CD14-positive monocyte (primary cell): ENCODE measurements around the gene TTC12. TPM values are rescaled to one million over a fixed set of nuclear protein-coding genes. Genes with fewer than 3 reads are reported as not detected.

ENCODE experiments used
- DNase-seq, 3 donors: peaks; one replicate each; pipeline ENCODE4 v3.0.0-alpha.2; 2011 to 2022
- H2AFZ ChIP-seq: 2 replicates; pipeline ENCODE4 v1.6.0; 2012; ENCODE audit warnings: mild to moderate bottlenecking, low read depth, low read length, inconsistent platforms; ENCODE audit not compliant: insufficient read depth, poor library complexity, severe bottlenecking
- H3K27ac ChIP-seq, 2 donors: 1 replicate in 1 of 2; 2 replicates in 1 of 2; pipeline ENCODE4 v1.5.1; 2012 to 2013; ENCODE audit warnings: low read length in 2 of 2, control low read depth in 1 of 2, inconsistent platforms in 1 of 2, low read depth in 1 of 2, mild to moderate bottlenecking in 1 of 2
- H3K27me3 ChIP-seq, 2 donors: one replicate each; pipeline versions ENCODE4 v1.6.0 to v1.6.1; 2011 to 2013; ENCODE audit warnings: low read length in 2 of 2; ENCODE audit not compliant: control insufficient read depth in 2 of 2, insufficient read depth in 2 of 2
- H3K36me3 ChIP-seq, 2 donors: replicated peaks in 1 of 2; 1 replicate in 1 of 2; 2 replicates in 1 of 2; pipeline versions ENCODE4 v1.5.1 to v1.6.1; 2012 to 2013; ENCODE audit warnings: low read length in 2 of 2, control low read depth in 1 of 2, inconsistent platforms in 1 of 2, mild to moderate bottlenecking in 1 of 2; ENCODE audit not compliant: insufficient read depth in 2 of 2, control insufficient read depth in 1 of 2
- H3K4me1 ChIP-seq, 2 donors: 1 replicate in 1 of 2; 2 replicates in 1 of 2; pipeline versions ENCODE4 v1.5.1 to v1.6.1; 2012 to 2013; ENCODE audit warnings: low read length in 2 of 2, control low read depth in 1 of 2, inconsistent platforms in 1 of 2, mild to moderate bottlenecking in 1 of 2, moderate library complexity in 1 of 2; ENCODE audit not compliant: insufficient read depth in 2 of 2, control insufficient read depth in 1 of 2
- H3K4me2 ChIP-seq: replicated peaks from 2 replicates; pipeline ENCODE3; 2012; ENCODE audit warnings: low read length, moderate library complexity, mild to moderate bottlenecking; ENCODE audit not compliant: poor library complexity, severe bottlenecking; ENCODE audit errors: extremely low read depth
- H3K4me3 ChIP-seq, 3 experiments: fragments of 200-600 bp in 1 of 3; sonication (generic) in 1 of 3; replicated peaks in 1 of 3; 1 replicate in 2 of 3; 2 replicates in 1 of 3; pipeline ENCODE4 v1.5.1; 2011 to 2013; ENCODE audit warnings: low read length in 3 of 3, mild to moderate bottlenecking in 3 of 3, control low read depth in 2 of 3, low read depth in 2 of 3, inconsistent platforms in 1 of 3, moderate library complexity in 1 of 3
- H3K79me2 ChIP-seq: 2 replicates; pipeline ENCODE4 v1.6.0; 2012; ENCODE audit warnings: mild to moderate bottlenecking, control low read depth, inconsistent platforms, low read length, moderate library complexity; ENCODE audit not compliant: insufficient read depth
- H3K9ac ChIP-seq: 2 replicates; pipeline ENCODE4 v1.6.0; 2017; ENCODE audit warnings: low read length, mild to moderate bottlenecking; ENCODE audit not compliant: insufficient read depth, poor library complexity, severe bottlenecking
- H3K9me3 ChIP-seq, 2 donors: replicated peaks in 1 of 2; 1 replicate in 1 of 2; 2 replicates in 1 of 2; pipeline versions ENCODE4 v1.5.1 to v1.6.1; 2012 to 2013; ENCODE audit warnings: low read length in 2 of 2, control low read depth in 1 of 2; ENCODE audit not compliant: control insufficient read depth in 1 of 2, insufficient read depth in 1 of 2
- H4K20me1 ChIP-seq: 2 replicates; pipeline ENCODE4 v1.6.0; 2012; ENCODE audit warnings: mild to moderate bottlenecking, low read length, control low read depth, moderate library complexity; ENCODE audit not compliant: insufficient read depth
- H3K27ac Mint-ChIP-seq, 7 donors: one replicate each; pipeline ENCODE4 v1.8.0; 2020; ENCODE audit warnings: mild to moderate bottlenecking in 7 of 7, mixed read lengths in 7 of 7, moderate library complexity in 6 of 7, inconsistent platforms in 2 of 7
- H3K27me3 Mint-ChIP-seq, 3 donors: one replicate each; pipeline ENCODE4 v1.8.0; 2021 to 2022; ENCODE audit warnings: low read depth in 3 of 3, mild to moderate bottlenecking in 3 of 3, mixed read lengths in 3 of 3, moderate library complexity in 3 of 3, inconsistent platforms in 1 of 3
- H3K36me3 Mint-ChIP-seq, 2 donors: one replicate each; pipeline ENCODE4 v1.8.0; 2020; ENCODE audit warnings: mixed read lengths in 2 of 2, inconsistent platforms in 1 of 2, mild to moderate bottlenecking in 1 of 2
- H3K4me1 Mint-ChIP-seq: one replicate; pipeline ENCODE4 v1.8.0; 2020; ENCODE audit warnings: mild to moderate bottlenecking, mixed read lengths
- H3K4me3 Mint-ChIP-seq, 2 donors: one replicate each; pipeline ENCODE4 v1.8.0; 2020; ENCODE audit warnings: mild to moderate bottlenecking in 2 of 2, mixed read lengths in 2 of 2, moderate library complexity in 1 of 2
- H3K9me3 Mint-ChIP-seq, 7 donors: one replicate each; pipeline ENCODE4 v1.8.0; 2020 to 2022; ENCODE audit warnings: mixed read lengths in 7 of 7, mild to moderate bottlenecking in 6 of 7, moderate library complexity in 6 of 7, inconsistent platforms in 2 of 7
- WGBS: methylation state at CpG from one replicate; pipeline ENCODE4 v1.1.5; 2013; ENCODE audit warnings: missing lambda C conversion rate; ENCODE audit not compliant: insufficient coverage; 5-methylcytosine and 5-hydroxymethylcytosine counted together
- intact Hi-C, 2 donors: fragments of 100-400 bp; cut with micrococcal nuclease; formaldehyde crosslinking; loops; one replicate each; pipeline versions ENCODE4 v1.15.0 to v1.15.1; 2023
- polyA plus RNA-seq, 3 donors: library from polyadenylated mRNA; depleted of rRNA in 1 of 3; unstranded in 2 of 3; stranded (reverse) in 1 of 3; fragments of 300-500 nt in 2 of 3; fragments of >200 nt in 1 of 3; fragmentation: Illumina TruSeq in 2 of 3; gene quantifications; 1 replicate in 2 of 3; 2 replicates in 1 of 3; pipeline ENCODE4 v1.2.3, GENCODE V29; 2012 to 2021
- TF ChIP-seq, protein P1 (sequence below): fragments of 200-600 bp; IDR thresholded peaks from one replicate; pipeline ENCODE4 v1.8.0; 2022; ENCODE audit warnings: antibody characterized with exemption, mild to moderate bottlenecking

TTC12 gene
- polyA plus RNA-seq, 3 donors = 1.7 to 3.0 (median 2.4) TPM

- peaks cover 0 to 4% of the 10 kb centered on the region in 2 donors for H3K4me1 ChIP-seq
- intact Hi-C loops = no loop called here
- H3K4me3 Mint-ChIP-seq = no peak overlapping the region
- no peaks in the 10 kb centered on the region for H3K79me2 ChIP-seq
- H3K4me1 Mint-ChIP-seq = peaks cover 4% of the 10 kb centered on the region
- WGBS = 89% methylated on average over 10 of the region's 10 CpGs
- no peaks in the 10 kb centered on the region for H3K27me3 ChIP-seq
- H3K9me3 ChIP-seq = no peaks in the 10 kb centered on the region
- no peak for DNase-seq
- TF ChIP-seq, protein P1, sequence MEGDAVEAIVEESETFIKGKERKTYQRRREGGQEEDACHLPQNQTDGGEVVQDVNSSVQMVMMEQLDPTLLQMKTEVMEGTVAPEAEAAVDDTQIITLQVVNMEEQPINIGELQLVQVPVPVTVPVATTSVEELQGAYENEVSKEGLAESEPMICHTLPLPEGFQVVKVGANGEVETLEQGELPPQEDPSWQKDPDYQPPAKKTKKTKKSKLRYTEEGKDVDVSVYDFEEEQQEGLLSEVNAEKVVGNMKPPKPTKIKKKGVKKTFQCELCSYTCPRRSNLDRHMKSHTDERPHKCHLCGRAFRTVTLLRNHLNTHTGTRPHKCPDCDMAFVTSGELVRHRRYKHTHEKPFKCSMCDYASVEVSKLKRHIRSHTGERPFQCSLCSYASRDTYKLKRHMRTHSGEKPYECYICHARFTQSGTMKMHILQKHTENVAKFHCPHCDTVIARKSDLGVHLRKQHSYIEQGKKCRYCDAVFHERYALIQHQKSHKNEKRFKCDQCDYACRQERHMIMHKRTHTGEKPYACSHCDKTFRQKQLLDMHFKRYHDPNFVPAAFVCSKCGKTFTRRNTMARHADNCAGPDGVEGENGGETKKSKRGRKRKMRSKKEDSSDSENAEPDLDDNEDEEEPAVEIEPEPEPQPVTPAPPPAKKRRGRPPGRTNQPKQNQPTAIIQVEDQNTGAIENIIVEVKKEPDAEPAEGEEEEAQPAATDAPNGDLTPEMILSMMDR = no peak
- H2AFZ ChIP-seq = no peak overlapping the region
- H3K27ac Mint-ChIP-seq = peak overlapping the region in 1 of 7 donors; percentile 15
- peaks cover 6 to 10% (median 9%) of the 10 kb centered on the region in 3 donors for H3K27me3 Mint-ChIP-seq
- no peaks in the 10 kb centered on the region for H3K36me3 Mint-ChIP-seq
- H3K4me3 ChIP-seq = no peak overlapping the region
- H4K20me1 ChIP-seq = no peaks in the 10 kb centered on the region
- H3K36me3 ChIP-seq = no peaks in the 10 kb centered on the region
- no peak overlapping the region for H3K27ac ChIP-seq
- no peaks in the 10 kb centered on the region for H3K9me3 Mint-ChIP-seq
- no peak overlapping the region for H3K4me2 ChIP-seq
- no peak overlapping the region for H3K9ac ChIP-seq
These were observed 40.7 kb upstream of the TTC12 start for GRCh38 chr11:113273720-113274119.

DNA sequence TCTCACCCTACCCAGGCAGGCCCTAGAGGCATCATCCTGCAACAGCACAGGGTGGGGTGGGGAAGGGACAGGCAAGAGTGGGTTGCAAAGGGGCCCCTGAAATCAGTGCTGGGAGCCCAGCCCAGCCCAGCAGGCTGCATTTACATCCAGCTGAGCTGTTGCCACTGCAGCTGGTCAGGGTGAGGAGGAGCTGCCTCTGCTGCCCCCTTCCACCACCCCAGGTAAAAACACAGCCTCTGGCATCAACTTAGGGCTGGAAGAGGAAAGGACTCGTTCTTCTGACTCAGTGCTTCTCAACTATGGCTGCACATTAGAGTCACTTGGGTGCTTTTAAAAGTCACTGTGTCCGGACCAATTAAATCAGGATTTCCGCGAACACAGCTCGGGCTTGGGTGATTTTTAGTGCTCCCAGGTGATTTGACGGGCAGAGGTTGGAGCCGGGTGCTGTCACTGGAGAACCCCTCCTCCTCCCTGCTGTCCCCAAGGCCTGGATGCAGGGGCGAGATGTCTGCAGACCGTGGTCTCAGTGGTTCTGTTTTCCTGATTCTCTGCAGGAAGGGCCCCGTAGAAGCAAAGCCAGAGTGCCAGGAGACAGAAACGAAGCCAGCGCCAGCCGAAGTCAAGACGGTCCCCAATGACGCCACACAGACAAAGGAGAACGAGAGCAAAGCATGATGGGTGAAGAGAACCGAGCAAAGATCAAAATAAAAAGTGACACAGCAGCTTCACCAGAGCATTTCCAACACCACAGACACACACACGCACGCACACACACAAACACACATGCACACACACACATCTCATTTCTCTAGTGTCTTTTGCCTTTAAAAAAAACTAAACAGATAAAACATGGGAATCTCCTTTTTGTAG, 39.4 kb upstream of the TTC12 start:
- Histone ChIP-seq H4K20me1 (no peaks in the 10 kb centered on the region), H3K4me1 (peaks cover 0 to 4% of the 10 kb centered on the region in 2 donors), H3K79me2 (no peaks in the 10 kb centered on the region), H3K4me3 (no peak overlapping the region), H3K4me2 (no peak overlapping the region), H3K36me3 (no peaks in the 10 kb centered on the region), H3K9ac (no peak overlapping the region), H3K9me3 (no peaks in the 10 kb centered on the region), H3K27me3 (no peaks in the 10 kb centered on the region), H3K27ac (no peak overlapping the region), H2AFZ (no peak overlapping the region)
- no peak for DNase-seq
- H3K4me1 Mint-ChIP-seq = peaks cover 4% of the 10 kb centered on the region
- H3K27ac Mint-ChIP-seq = no peak overlapping the region
- H3K36me3 Mint-ChIP-seq = no peaks in the 10 kb centered on the region
- H3K27me3 Mint-ChIP-seq = peaks cover 6 to 9% (median 7%) of the 10 kb centered on the region in 3 donors
- TF ChIP-seq, protein P1 = no peak
- no peak overlapping the region for H3K4me3 Mint-ChIP-seq
- intact Hi-C loops = no loop called here
- WGBS = 85% methylated on average over 10 of the region's 19 CpGs
- no peaks in the 10 kb centered on the region for H3K9me3 Mint-ChIP-seq
